Activated CD8-positive, alpha-beta T cell treated with anti-CD3 and anti-CD28 coated beads, Interleukin-2, amount 10 ng/mL, durations not matched to agents 7 days and 5 days (primary cell): ENCODE data around the gene TECPR1. TPM values are rescaled to one million over a fixed set of nuclear protein-coding genes. Genes with fewer than 3 reads are reported as not detected.
A peak's percentile ranks its signal among the peaks of the same experiment; 100 is the strongest.

Experiments
- ATAC-seq: fragments of 150-1000 bp; cut with Tn5 transposase; one replicate; pipeline ENCODE4 v1.10.0; 2021; ENCODE audit warnings: moderate library complexity
- CTCF ChIA-PET: fragments of 350-600 bp; sonication (Branson Sonifier 250); formaldehyde crosslinking; loops from one replicate; lab custom pipeline; 2021; ENCODE audit warnings: antibody characterized with exemption; lab: Charles Lee
- POLR2A ChIA-PET: fragments of 350-600 bp; sonication (Branson Sonifier 250); formaldehyde crosslinking; loops from one replicate; lab custom pipeline; 2021; ENCODE audit warnings: antibody characterized with exemption; lab: Charles Lee
- DNase-seq: peaks from one replicate; pipeline ENCODE4 v3.0.0-alpha.2; 2020
- H3K27ac Mint-ChIP-seq: one replicate; pipeline ENCODE4 v1.8.0; 2021; ENCODE audit warnings: mild to moderate bottlenecking, mixed read lengths
- H3K27me3 Mint-ChIP-seq: one replicate; pipeline ENCODE4 v1.8.0; 2021; ENCODE audit warnings: low read depth, mixed read lengths
- H3K36me3 Mint-ChIP-seq: one replicate; pipeline ENCODE4 v1.8.0; 2021; ENCODE audit warnings: low read depth, mixed read lengths
- H3K4me1 Mint-ChIP-seq: one replicate; pipeline ENCODE4 v1.8.0; 2021; ENCODE audit warnings: low read depth, mixed read lengths
- H3K4me3 Mint-ChIP-seq: one replicate; pipeline ENCODE4 v1.8.0; 2021; ENCODE audit warnings: mild to moderate bottlenecking, mixed read lengths
- H3K9me3 Mint-ChIP-seq: one replicate; pipeline ENCODE4 v1.8.0; 2022; ENCODE audit warnings: mixed read lengths; ENCODE audit not compliant: insufficient read depth
- total RNA-seq, 2 experiments: library from RNA; stranded (reverse); gene quantifications; one replicate each; pipeline ENCODE4 v1.2.3, GENCODE V29; 2021

TECPR1 gene
- total RNA-seq, 2 experiments from 2014 or later = 49.3 to 55.9 TPM

- Mint-ChIP-seq H3K27me3 (no peaks in the 10 kb centered on the region), H3K4me1 (no peaks in the 10 kb centered on the region), H3K27ac (no peak overlapping the region), H3K9me3 (no peaks in the 10 kb centered on the region), H3K36me3 (no peaks in the 10 kb centered on the region), H3K4me3 (no peak overlapping the region)
- no peak for ATAC-seq
- POLR2A ChIA-PET = no interaction called here
- CTCF ChIA-PET = no interaction called here
- no peak for DNase-seq
Measured at GRCh38 chr7:98291717-98292116, 39.7 kb upstream of the TECPR1 start.

GRCh38 chr7:98289333-98289875, 37.4 kb upstream of the TECPR1 start:
- H3K4me3 Mint-ChIP-seq = no peak overlapping the region
- no peak for ATAC-seq
- CTCF ChIA-PET = no interaction called here

GRCh38 chr7:98288064-98288823, 36.2 kb upstream of the TECPR1 start:
- no peaks in the 10 kb centered on the region for H3K36me3 Mint-ChIP-seq
- ATAC-seq = no peak
- H3K27me3 Mint-ChIP-seq = no peaks in the 10 kb centered on the region
- ChIA-PET POLR2A (no interaction called here), CTCF (no interaction called here)
- H3K9me3 Mint-ChIP-seq = no peaks in the 10 kb centered on the region
- peaks cover 7% of the 10 kb centered on the region for H3K4me1 Mint-ChIP-seq
- H3K27ac Mint-ChIP-seq = peak overlapping the region; percentile 15
- no peak overlapping the region for H3K4me3 Mint-ChIP-seq
- no peak for DNase-seq

More at GRCh38 chr7:98289333-98289875, 37.4 kb upstream of the TECPR1 start:
- H3K27ac Mint-ChIP-seq = no peak overlapping the region
- peaks cover 4% of the 10 kb centered on the region for H3K4me1 Mint-ChIP-seq
- POLR2A ChIA-PET = interaction anchor here (0.6 kb wide), 1 partner anchor 17 kb away, joined by 3 read pairs; no protein-coding TSS in a partner anchor
- DNase-seq = no peak
- no peaks in the 10 kb centered on the region for H3K27me3 Mint-ChIP-seq
- H3K9me3 Mint-ChIP-seq = no peaks in the 10 kb centered on the region
- no peaks in the 10 kb centered on the region for H3K36me3 Mint-ChIP-seq

GRCh38 chr7:98287486-98287959, 35.5 kb upstream of the TECPR1 start:
- H3K27me3 Mint-ChIP-seq = no peaks in the 10 kb centered on the region
- ChIA-PET CTCF (no interaction called here), POLR2A (no interaction called here)
- peaks cover 14% of the 10 kb centered on the region for H3K4me1 Mint-ChIP-seq
- H3K36me3 Mint-ChIP-seq = peaks cover 2% of the 10 kb centered on the region
- ATAC-seq = no peak
- no peak overlapping the region for H3K27ac Mint-ChIP-seq
- H3K9me3 Mint-ChIP-seq = no peaks in the 10 kb centered on the region
- no peak overlapping the region for H3K4me3 Mint-ChIP-seq
- DNase-seq = no peak

- peaks cover 2% of the 10 kb centered on the region for H3K36me3 Mint-ChIP-seq
- H3K9me3 Mint-ChIP-seq = no peaks in the 10 kb centered on the region
- H3K4me1 Mint-ChIP-seq = peaks cover 18% of the 10 kb centered on the region
- no peak for DNase-seq
- no peak overlapping the region for H3K4me3 Mint-ChIP-seq
- H3K27me3 Mint-ChIP-seq = no peaks in the 10 kb centered on the region
- H3K27ac Mint-ChIP-seq = no peak overlapping the region
- ChIA-PET CTCF (no interaction called here), POLR2A (no interaction called here)
- ATAC-seq = no peak
Measured at GRCh38 chr7:98286701-98287485, 34.9 kb upstream of the TECPR1 start.

GRCh38 chr7:98286093-98286539, 34.1 kb upstream of the TECPR1 start:
- ChIA-PET POLR2A (interaction anchor here (0.6 kb wide), 1 partner anchor 247 kb away, joined by 4 read pairs; no protein-coding TSS in a partner anchor), CTCF (no interaction called here)
- DNase-seq (no peak), ATAC-seq (no peak)
- H3K36me3 Mint-ChIP-seq = peaks cover 2% of the 10 kb centered on the region
- H3K4me1 Mint-ChIP-seq = peaks cover 18% of the 10 kb centered on the region
- no peaks in the 10 kb centered on the region for H3K9me3 Mint-ChIP-seq
- H3K4me3 Mint-ChIP-seq = no peak overlapping the region
- H3K27ac Mint-ChIP-seq = no peak overlapping the region
- no peaks in the 10 kb centered on the region for H3K27me3 Mint-ChIP-seq

GRCh38 chr7:98285157-98286092, 33.4 kb upstream of the TECPR1 start:
- ATAC-seq = no peak

GRCh38 chr7:98284335-98285036, 32.5 kb upstream of the TECPR1 start:
- Mint-ChIP-seq H3K9me3 (no peaks in the 10 kb centered on the region), H3K4me3 (no peak overlapping the region), H3K4me1 (peaks cover 24% of the 10 kb centered on the region), H3K36me3 (peaks cover 2% of the 10 kb centered on the region), H3K27ac (no peak overlapping the region), H3K27me3 (no peaks in the 10 kb centered on the region)
- ATAC-seq (no peak), DNase-seq (no peak)
- ChIA-PET CTCF (no interaction called here), POLR2A (no interaction called here)

More at GRCh38 chr7:98285157-98286092, 33.4 kb upstream of the TECPR1 start:
- H3K27me3 Mint-ChIP-seq = no peaks in the 10 kb centered on the region
- no peak overlapping the region for H3K4me3 Mint-ChIP-seq
- CTCF ChIA-PET = no interaction called here
- no peaks in the 10 kb centered on the region for H3K9me3 Mint-ChIP-seq
- peaks cover 2% of the 10 kb centered on the region for H3K36me3 Mint-ChIP-seq
- peaks cover 21% of the 10 kb centered on the region for H3K4me1 Mint-ChIP-seq
- no peak overlapping the region for H3K27ac Mint-ChIP-seq
- POLR2A ChIA-PET = interaction anchor here (0.6 kb wide), 1 partner anchor 246 kb away, joined by 4 read pairs; no protein-coding TSS in a partner anchor
- DNase-seq = no peak

GRCh38 chr7:98283887-98284222, 31.8 kb upstream of the TECPR1 start:
- no peaks in the 10 kb centered on the region for H3K9me3 Mint-ChIP-seq
- no peaks in the 10 kb centered on the region for H3K27me3 Mint-ChIP-seq
- ATAC-seq (no peak), DNase-seq (no peak)
- peaks cover 24% of the 10 kb centered on the region for H3K4me1 Mint-ChIP-seq
- no peak overlapping the region for H3K27ac Mint-ChIP-seq
- no peak overlapping the region for H3K4me3 Mint-ChIP-seq
- H3K36me3 Mint-ChIP-seq = peaks cover 2% of the 10 kb centered on the region
- ChIA-PET CTCF (interaction anchor here (1.1 kb wide), 1 partner anchor 17 kb away, joined by 3 read pairs; no protein-coding TSS in a partner anchor), POLR2A (no interaction called here)

- peak overlapping the region; percentile 20 for H3K27ac Mint-ChIP-seq
- no peaks in the 10 kb centered on the region for H3K27me3 Mint-ChIP-seq
- peak overlapping the region; percentile 74 for H3K4me3 Mint-ChIP-seq
- H3K9me3 Mint-ChIP-seq = no peaks in the 10 kb centered on the region
- ChIA-PET POLR2A (interaction anchor here (0.7 kb wide), 1 partner anchor 767 kb away, joined by 3 read pairs; no protein-coding TSS in a partner anchor), CTCF (interaction anchor here (1.1 kb wide), 1 partner anchor 17 kb away, joined by 3 read pairs; no protein-coding TSS in a partner anchor)
- no peak for DNase-seq
- H3K4me1 Mint-ChIP-seq = peaks cover 24% of the 10 kb centered on the region
- H3K36me3 Mint-ChIP-seq = peaks cover 2% of the 10 kb centered on the region
- ATAC-seq = no peak
Measured at GRCh38 chr7:98283127-98283886, 31.3 kb upstream of the TECPR1 start.
